HepG2 (cell line): ENCODE measurements around the gene BIRC2. TPM values are rescaled to one million over a fixed set of nuclear protein-coding genes. Genes with fewer than 3 reads are reported as not detected.

Experiments
- ATAC-seq: fragments of 200-7000 bp; cut with Tn5 transposase; 3 replicates; pipeline ENCODE4 v1.9.1; 2020; ENCODE audit warnings: mild to moderate bottlenecking, moderate library complexity
- BruUV-seq: library from RNA; stranded (reverse); fragments of 400-500 nt; replicated peaks from 2 replicates; lab custom pipeline; 2021; lab: Mats Ljungman, UMichigan
- CTCF ChIA-PET: fragments of 300-600 bp; formaldehyde crosslinking; extraction: SDS; loops from one replicate; lab custom pipeline; 2021; ENCODE audit warnings: low total read pairs, inconsistent platforms, low intra/inter-chr PET ratio; lab: Yijun Ruan, JAX
- POLR2A ChIA-PET: fragments of 350-600 bp; sonication (Branson Sonifier 250); formaldehyde crosslinking; loops from one replicate; lab custom pipeline; 2020; ENCODE audit warnings: antibody characterized with exemption, inconsistent platforms; lab: Yijun Ruan, JAX
- DNase-seq: peaks from one replicate; pipeline ENCODE4 v3.0.0-alpha.2; 2015; ENCODE audit warnings: low spot score
- FAIRE-seq: peaks from 3 replicates; lab custom pipeline; 2011; peaks lifted over from hg19 to GRCh38; lab: Jason Lieb, UNC
- H2AFZ ChIP-seq: one replicate; pipeline ENCODE4 v1.6.1; 2011; ENCODE audit warnings: low read length, inconsistent platforms
- H3K27ac ChIP-seq: fragments of 300-600 bp; 3 replicates; pipeline ENCODE4 v1.8.0; 2011; ENCODE audit warnings: mixed run types, mild to moderate bottlenecking, mixed read lengths, low read length, inconsistent platforms; ENCODE audit not compliant: insufficient read depth; ENCODE audit errors: extremely low read length
- H3K27me3 ChIP-seq, 2 experiments: fragments of 200-600 bp in 1 of 2; 2 replicates in 1 of 2; 3 replicates in 1 of 2; pipeline versions ENCODE4 v1.6.0 to v1.8.0; 2011; ENCODE audit warnings: low read length in 2 of 2, mild to moderate bottlenecking in 2 of 2, moderate library complexity in 2 of 2, inconsistent platforms in 1 of 2; ENCODE audit not compliant: insufficient read depth in 2 of 2, control insufficient read depth in 1 of 2
- H3K36me3 ChIP-seq, 2 experiments: fragments of 200-600 bp in 1 of 2; replicated peaks in 1 of 2; 2 replicates in 1 of 2; 3 replicates in 1 of 2; pipeline versions ENCODE4 v1.5.1 to v1.8.0; 2011; ENCODE audit warnings: low read length in 2 of 2, inconsistent platforms in 1 of 2; ENCODE audit not compliant: insufficient read depth in 2 of 2, control insufficient read depth in 1 of 2
- H3K4me1 ChIP-seq: 2 replicates; pipeline ENCODE4 v1.5.1; 2012; ENCODE audit warnings: low read length, inconsistent platforms; ENCODE audit not compliant: insufficient read depth
- H3K4me2 ChIP-seq: 2 replicates; pipeline ENCODE4 v1.6.0; 2011; ENCODE audit warnings: low read depth, low read length, inconsistent platforms
- H3K4me3 ChIP-seq, 3 experiments: fragments of 200-600 bp in 1 of 3; sonication (generic), shearing (Covaris generic) in 1 of 3; replicated peaks in 1 of 3; 2 replicates each; pipeline ENCODE4 v1.5.1; 2011 to 2016; ENCODE audit warnings: low read length in 3 of 3, inconsistent platforms in 2 of 3, low read depth in 2 of 3, mild to moderate bottlenecking in 2 of 3, control low read depth in 1 of 3, mixed read lengths in 1 of 3; ENCODE audit not compliant: insufficient read depth in 1 of 3
- H3K79me2 ChIP-seq: one replicate; pipeline ENCODE4 v1.6.1; 2011; ENCODE audit warnings: low read length, inconsistent platforms; ENCODE audit not compliant: insufficient read depth
- H3K9ac ChIP-seq: 2 replicates; pipeline ENCODE4 v1.6.0; 2011; ENCODE audit warnings: mild to moderate bottlenecking, low read depth, low read length, inconsistent platforms; ENCODE audit not compliant: insufficient read depth
- H3K9me3 ChIP-seq: 2 replicates; pipeline ENCODE4 v1.5.1; 2012; ENCODE audit warnings: mild to moderate bottlenecking, low read length
- H4K20me1 ChIP-seq: 2 replicates; pipeline ENCODE4 v1.6.0; 2011; ENCODE audit warnings: inconsistent platforms, mild to moderate bottlenecking, low read length, moderate library complexity; ENCODE audit not compliant: insufficient read depth
- DPF2 ChIP-seq: sonication (generic); formaldehyde crosslinking; IDR thresholded peaks from 2 replicates; pipeline ENCODE4 v1.4.0; 2020; ENCODE audit warnings: mild to moderate bottlenecking, low read depth, missing genetic modification reagents, borderline replicate concordance
- MTA1 ChIP-seq: sonication (generic); formaldehyde crosslinking; IDR thresholded peaks from 2 replicates; pipeline ENCODE4 v1.4.0; 2020; ENCODE audit warnings: missing genetic modification reagents, mild to moderate bottlenecking, borderline replicate concordance
- ONECUT2 ChIP-seq: sonication (generic); formaldehyde crosslinking; IDR thresholded peaks from 2 replicates; pipeline ENCODE4 v1.4.0; 2020; ENCODE audit warnings: missing genetic modification reagents
- SP5 ChIP-seq: IDR thresholded peaks from 2 replicates; pipeline ENCODE4 v1.6.1; 2016; ENCODE audit warnings: low read depth, borderline replicate concordance
- ZNF326 ChIP-seq: sonication (generic); formaldehyde crosslinking; IDR thresholded peaks from 2 replicates; pipeline ENCODE4 v1.4.0; 2020; ENCODE audit warnings: missing genetic modification reagents, borderline replicate concordance
- ZNF570 ChIP-seq: sonication (generic); formaldehyde crosslinking; IDR thresholded peaks from 2 replicates; pipeline ENCODE4 v1.4.0; 2020; ENCODE audit warnings: mild to moderate bottlenecking, missing genetic modification reagents, borderline replicate concordance
- WGBS: methylation state at CpG from one replicate; pipeline ENCODE4 v1.1.6; 2017; ENCODE audit warnings: low lambda C conversion rate; 5-methylcytosine and 5-hydroxymethylcytosine counted together
- in situ Hi-C: cut with HindIII; loops from 2 replicates; pipeline ENCODE4 v1.10.0; 2017; ENCODE audit warnings: low pct_unique_long_range_greater_than_20kb; ENCODE audit not compliant: extremely low pct_ligation_motif_present
- intact Hi-C: fragments of 100-400 bp; cut with micrococcal nuclease; formaldehyde crosslinking; loops from one replicate; pipeline ENCODE4 v1.10.0; 2022; ENCODE audit not compliant: unreplicated experiment
- polyA plus RNA-seq, 8 experiments: library from polyadenylated mRNA; depleted of rRNA in 3 of 8; stranded (reverse) in 7 of 8; unstranded in 1 of 8; fragments of >200 nt; fragmentation: Illumina TruSeq in 4 of 8; extraction: Trizol in 4 of 8; gene quantifications; 2 replicates each; pipeline versions ENCODE4 v1.2.1 to v1.2.3, GENCODE V29; 2011 to 2016; ENCODE audit warnings: low read depth in 4 of 8, missing spikeins in 1 of 8, mixed read lengths in 1 of 8; ENCODE audit not compliant: insufficient read depth in 1 of 8
- total RNA-seq, 5 experiments: library from RNA; depleted of rRNA; stranded (reverse); fragments of >200 nt; fragmentation: Illumina TruSeq; extraction: Trizol; gene quantifications; 2 replicates each; pipeline ENCODE4 v1.2.3, GENCODE V29; 2016; ENCODE audit warnings: low read depth in 1 of 5
- TF ChIP-seq, protein P1 (sequence below): sonication (generic); formaldehyde crosslinking; IDR thresholded peaks from 2 replicates; pipeline ENCODE4 v1.4.0; 2020; ENCODE audit warnings: mild to moderate bottlenecking, missing genetic modification reagents
- TF ChIP-seq, protein P2 (sequence below): sonication (generic); formaldehyde crosslinking; IDR thresholded peaks from 2 replicates; pipeline ENCODE4 v1.4.0; 2020; ENCODE audit warnings: missing genetic modification reagents

The BIRC2 gene
- total and polyA plus RNA-seq, 2 of the 13 experiments (the other 11 are each of a cell fraction or from before 2014, with no cell fraction given): 61.7 to 62.2 TPM

DNA sequence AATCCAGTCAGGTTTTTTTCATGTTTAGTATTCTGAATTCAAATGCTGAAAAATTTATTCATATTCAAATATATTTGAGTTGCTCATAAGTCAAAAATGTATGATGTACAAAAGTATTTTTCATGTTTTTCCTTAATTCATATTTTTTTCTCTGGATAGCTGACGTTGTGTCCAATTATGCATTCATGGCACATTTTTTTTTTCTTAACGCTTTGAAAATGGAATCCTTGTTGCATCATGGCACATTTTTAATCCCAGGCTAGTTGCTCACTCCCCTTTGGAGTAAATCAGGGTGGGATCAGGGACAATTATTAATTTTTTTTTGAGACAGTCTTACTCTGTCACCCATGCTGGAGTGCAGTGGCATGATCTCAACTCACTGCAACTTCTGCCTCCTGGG lies 15.7 kb upstream of the BIRC2 start:
- no peaks in the 10 kb centered on the region for H3K36me3 ChIP-seq
- in situ Hi-C loops (no loop called here), intact Hi-C loops (no loop called here)
- H3K79me2 ChIP-seq: no peaks in the 10 kb centered on the region
- ATAC-seq (no peak), FAIRE-seq (no peak), DNase-seq (no peak)
- ChIA-PET CTCF (no interaction called here), POLR2A (no interaction called here)
- no peak overlapping the region for H3K4me3 ChIP-seq
- H4K20me1 ChIP-seq: no peaks in the 10 kb centered on the region
- no peaks in the 10 kb centered on the region for H3K4me1 ChIP-seq
- no peak overlapping the region for H3K9ac ChIP-seq
- H3K4me2 ChIP-seq: no peak overlapping the region
- BruUV-seq: no TSS peak
- H3K27me3 ChIP-seq: no peaks in the 10 kb centered on the region
- H3K9me3 ChIP-seq: no peaks in the 10 kb centered on the region
- H3K27ac ChIP-seq: no peak overlapping the region
- 92% methylated on average over 2 of the region's 2 CpGs for WGBS
- H2AFZ ChIP-seq: no peak overlapping the region
- TF ChIP-seq, protein P1, sequence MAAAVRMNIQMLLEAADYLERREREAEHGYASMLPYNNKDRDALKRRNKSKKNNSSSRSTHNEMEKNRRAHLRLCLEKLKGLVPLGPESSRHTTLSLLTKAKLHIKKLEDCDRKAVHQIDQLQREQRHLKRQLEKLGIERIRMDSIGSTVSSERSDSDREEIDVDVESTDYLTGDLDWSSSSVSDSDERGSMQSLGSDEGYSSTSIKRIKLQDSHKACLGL (CRISPR knock-in tag): no peak
- TF ChIP-seq SP5 (CRISPR knock-in tag) (no peak), ZNF326 (no peak), ONECUT2 (CRISPR knock-in tag) (no peak), ZNF570 (CRISPR knock-in tag) (no peak), MTA1 (CRISPR knock-in tag) (no peak), DPF2 (no peak)
- TF ChIP-seq, protein P2, sequence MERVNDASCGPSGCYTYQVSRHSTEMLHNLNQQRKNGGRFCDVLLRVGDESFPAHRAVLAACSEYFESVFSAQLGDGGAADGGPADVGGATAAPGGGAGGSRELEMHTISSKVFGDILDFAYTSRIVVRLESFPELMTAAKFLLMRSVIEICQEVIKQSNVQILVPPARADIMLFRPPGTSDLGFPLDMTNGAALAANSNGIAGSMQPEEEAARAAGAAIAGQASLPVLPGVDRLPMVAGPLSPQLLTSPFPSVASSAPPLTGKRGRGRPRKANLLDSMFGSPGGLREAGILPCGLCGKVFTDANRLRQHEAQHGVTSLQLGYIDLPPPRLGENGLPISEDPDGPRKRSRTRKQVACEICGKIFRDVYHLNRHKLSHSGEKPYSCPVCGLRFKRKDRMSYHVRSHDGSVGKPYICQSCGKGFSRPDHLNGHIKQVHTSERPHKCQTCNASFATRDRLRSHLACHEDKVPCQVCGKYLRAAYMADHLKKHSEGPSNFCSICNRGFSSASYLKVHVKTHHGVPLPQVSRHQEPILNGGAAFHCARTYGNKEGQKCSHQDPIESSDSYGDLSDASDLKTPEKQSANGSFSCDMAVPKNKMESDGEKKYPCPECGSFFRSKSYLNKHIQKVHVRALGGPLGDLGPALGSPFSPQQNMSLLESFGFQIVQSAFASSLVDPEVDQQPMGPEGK (CRISPR knock-in tag): no peak
